ENCODE measurements around the gene UCHL3.
"Not testable (repeated sequence)": the region's sequence is repeated elsewhere in the genome, so short reads cannot be mapped to it uniquely, and the experiment has no call there.

UCHL3 gene

GRCh38 chr13:75549262-75550158, at the start of gene UCHL3:
TSS of gene UCHL3 (plus strand) at chr13:75549791. CDS start at chr13:75549821, 30 bp downstream.
- DNase-seq: peak; percentile 74 to 94

GRCh38 chr13:75505327-75505726, 44.3 kb upstream of the UCHL3 start:
- no peak for DNase-seq

- DNase-seq: no peak
These were observed 43.6 kb upstream of the UCHL3 start for GRCh38 chr13:75506018-75506417.

- no peak for DNase-seq
These were observed 42.3 kb upstream of the UCHL3 start for GRCh38 chr13:75507027-75508001.

GRCh38 chr13:75508002-75508548, 41.5 kb upstream of the UCHL3 start:
- no peak for DNase-seq

- DNase-seq: no peak
These were observed 38.5 kb upstream of the UCHL3 start for GRCh38 chr13:75511051-75511625.

- no peak for DNase-seq
These were observed 37.3 kb upstream of the UCHL3 start for GRCh38 chr13:75512253-75512652.

GRCh38 chr13:75513271-75513670, 36.3 kb upstream of the UCHL3 start:
- DNase-seq: no peak

- no peak for DNase-seq
These were observed 35.3 kb upstream of the UCHL3 start for GRCh38 chr13:75514080-75514995.

- no peak for DNase-seq
These were observed 31.0 kb upstream of the UCHL3 start for GRCh38 chr13:75518439-75519088.

GRCh38 chr13:75521956-75522355, 27.6 kb upstream of the UCHL3 start:
- DNase-seq: no peak

- no peak for DNase-seq
These were observed 19.0 kb upstream of the UCHL3 start for GRCh38 chr13:75530549-75530961.

GRCh38 chr13:75533861-75534260, 15.7 kb upstream of the UCHL3 start:
- no peak for DNase-seq

GRCh38 chr13:75537401-75538365, 11.9 kb upstream of the UCHL3 start, which contains the start of gene COMMD6:
TSS of gene COMMD6 (minus strand) at chr13:75537841. CDS start at chr13:75537805, 36 bp downstream.
- peak; percentile 67 to 93 for DNase-seq

GRCh38 chr13:75541287-75541686, 8.3 kb upstream of the UCHL3 start:
- DNase-seq: no peak

GRCh38 chr13:75541961-75542360, 7.6 kb upstream of the UCHL3 start:
- no peak for DNase-seq

- no peak for DNase-seq
These were observed 4.8 kb upstream of the UCHL3 start for GRCh38 chr13:75544681-75545330.

- not testable (repeated sequence) for DNase-seq
These were observed 4.2 kb upstream of the UCHL3 start for GRCh38 chr13:75545386-75545785.

- DNase-seq: no peak
These were observed 1.7 kb upstream of the UCHL3 start for GRCh38 chr13:75547917-75548316.

Data from SW 1271 (cell line).